Tibial artery (tissue), 4 donors: ENCODE data around the gene ATP2C1.

Source experiments
- DNase-seq, 2 donors: peaks; one replicate each; pipeline ENCODE4 v3.0.0-alpha.2; 2019
- H3K27ac ChIP-seq, 2 donors: fragments of 200-600 bp; sonication (generic) in 1 of 2; 1 replicate in 1 of 2; 2 replicates in 1 of 2; pipeline ENCODE4 v1.5.1; 2018 to 2019; ENCODE audit warnings: mild to moderate bottlenecking in 1 of 2
- H3K27me3 ChIP-seq, 2 donors: fragments of 200-600 bp; sonication (generic) in 1 of 2; one replicate each; pipeline versions ENCODE4 v1.5.1 to v1.6.0; 2016 to 2019
- H3K36me3 ChIP-seq, 3 donors: fragments of 200-600 bp; sonication (generic) in 2 of 3; one replicate each; pipeline ENCODE4 v1.5.1; 2016 to 2019; ENCODE audit warnings: mild to moderate bottlenecking in 2 of 3
- H3K4me1 ChIP-seq, 4 donors: fragments of 200-600 bp; sonication (generic) in 2 of 4; 1 replicate in 3 of 4; 2 replicates in 1 of 4; pipeline ENCODE4 v1.5.1; 2016 to 2019
- H3K4me3 ChIP-seq, 2 donors: fragments of 200-600 bp; sonication (generic) in 1 of 2; 1 replicate in 1 of 2; 2 replicates in 1 of 2; pipeline ENCODE4 v1.5.1; 2018 to 2019; ENCODE audit warnings: mild to moderate bottlenecking in 2 of 2
- H3K9me3 ChIP-seq, 3 donors: fragments of 200-600 bp; sonication (generic) in 1 of 3; one replicate each; pipeline ENCODE4 v1.5.1; 2016 to 2019
- intact Hi-C: fragments of 100-400 bp; cut with DNase I; formaldehyde crosslinking; loops from one replicate; pipeline ENCODE4 v1.15.0; 2023; ENCODE audit warnings: low total_unique reads
- TF ChIP-seq, protein P1 (sequence below), 2 experiments: fragments of 200-600 bp in 1 of 2; fragments of 450-650 bp in 1 of 2; IDR thresholded peaks; one replicate each; pipeline ENCODE4 v1.5.1; 2017 to 2019; ENCODE audit warnings: antibody characterized with exemption in 2 of 2, mild to moderate bottlenecking in 1 of 2, moderate library complexity in 1 of 2

Gene ATP2C1

GRCh38 chr3:130900959-130901358 lies 7.1 kb downstream of the ATP2C1 start:
- no peaks in the 10 kb centered on the region for H3K27me3 ChIP-seq
- no peaks in the 10 kb centered on the region for H3K9me3 ChIP-seq
- no peaks in the 10 kb centered on the region for H3K36me3 ChIP-seq
- no peak for DNase-seq
- TF ChIP-seq, protein P1, sequence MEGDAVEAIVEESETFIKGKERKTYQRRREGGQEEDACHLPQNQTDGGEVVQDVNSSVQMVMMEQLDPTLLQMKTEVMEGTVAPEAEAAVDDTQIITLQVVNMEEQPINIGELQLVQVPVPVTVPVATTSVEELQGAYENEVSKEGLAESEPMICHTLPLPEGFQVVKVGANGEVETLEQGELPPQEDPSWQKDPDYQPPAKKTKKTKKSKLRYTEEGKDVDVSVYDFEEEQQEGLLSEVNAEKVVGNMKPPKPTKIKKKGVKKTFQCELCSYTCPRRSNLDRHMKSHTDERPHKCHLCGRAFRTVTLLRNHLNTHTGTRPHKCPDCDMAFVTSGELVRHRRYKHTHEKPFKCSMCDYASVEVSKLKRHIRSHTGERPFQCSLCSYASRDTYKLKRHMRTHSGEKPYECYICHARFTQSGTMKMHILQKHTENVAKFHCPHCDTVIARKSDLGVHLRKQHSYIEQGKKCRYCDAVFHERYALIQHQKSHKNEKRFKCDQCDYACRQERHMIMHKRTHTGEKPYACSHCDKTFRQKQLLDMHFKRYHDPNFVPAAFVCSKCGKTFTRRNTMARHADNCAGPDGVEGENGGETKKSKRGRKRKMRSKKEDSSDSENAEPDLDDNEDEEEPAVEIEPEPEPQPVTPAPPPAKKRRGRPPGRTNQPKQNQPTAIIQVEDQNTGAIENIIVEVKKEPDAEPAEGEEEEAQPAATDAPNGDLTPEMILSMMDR (IDR thresholded peaks at IDR 0.05) = no peak
- H3K27ac ChIP-seq = no peak overlapping the region
- no peak overlapping the region for H3K4me3 ChIP-seq
- intact Hi-C loops = no loop called here
- H3K4me1 ChIP-seq = peaks cover 0 to 40% (median 14%) of the 10 kb centered on the region in 4 donors

DNA sequence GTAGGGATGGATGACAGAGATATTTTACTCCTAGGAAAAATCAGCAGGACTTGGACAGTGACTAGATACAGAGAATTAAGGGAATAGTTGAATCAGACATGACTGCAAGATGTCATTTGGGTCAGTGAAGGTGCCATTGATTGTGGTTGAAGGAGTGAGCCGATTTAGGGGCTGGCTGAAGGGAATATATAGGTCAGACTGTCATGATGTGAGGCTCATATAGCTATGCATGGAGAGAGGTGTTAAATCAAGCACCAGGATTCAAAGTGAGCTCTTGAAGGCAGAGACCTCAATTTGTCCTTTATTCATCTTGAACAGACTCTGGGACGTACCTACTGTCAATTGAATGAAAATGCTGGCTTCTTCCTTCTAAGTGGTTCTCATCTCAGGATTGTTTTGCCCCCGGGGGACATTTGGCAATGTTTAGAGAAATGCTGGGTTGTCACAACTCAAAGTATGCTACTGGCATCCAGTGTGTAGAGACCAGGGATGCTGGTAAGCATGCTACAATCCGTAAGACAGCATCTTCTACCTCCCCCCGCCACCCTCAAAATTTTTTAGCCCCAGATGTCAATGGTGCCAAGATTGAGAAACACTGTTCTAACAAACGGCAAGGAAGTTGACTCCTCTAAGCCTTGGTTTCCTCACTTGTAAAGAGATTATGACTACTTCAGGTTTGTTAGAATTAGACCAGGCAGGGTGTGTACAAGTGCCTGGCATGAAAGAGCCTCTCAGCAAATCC lies 7.8 kb downstream of the ATP2C1 start:
- Histone ChIP-seq H3K4me3 (no peak overlapping the region), H3K36me3 (no peaks in the 10 kb centered on the region), H3K27me3 (no peaks in the 10 kb centered on the region), H3K4me1 (peaks cover 0 to 42% (median 13%) of the 10 kb centered on the region in 4 donors), H3K9me3 (no peaks in the 10 kb centered on the region), H3K27ac (no peak overlapping the region)
- DNase-seq = no peak
- TF ChIP-seq, protein P1 (IDR thresholded peaks at IDR 0.05) = no peak
- intact Hi-C loops = no loop called here

DNA sequence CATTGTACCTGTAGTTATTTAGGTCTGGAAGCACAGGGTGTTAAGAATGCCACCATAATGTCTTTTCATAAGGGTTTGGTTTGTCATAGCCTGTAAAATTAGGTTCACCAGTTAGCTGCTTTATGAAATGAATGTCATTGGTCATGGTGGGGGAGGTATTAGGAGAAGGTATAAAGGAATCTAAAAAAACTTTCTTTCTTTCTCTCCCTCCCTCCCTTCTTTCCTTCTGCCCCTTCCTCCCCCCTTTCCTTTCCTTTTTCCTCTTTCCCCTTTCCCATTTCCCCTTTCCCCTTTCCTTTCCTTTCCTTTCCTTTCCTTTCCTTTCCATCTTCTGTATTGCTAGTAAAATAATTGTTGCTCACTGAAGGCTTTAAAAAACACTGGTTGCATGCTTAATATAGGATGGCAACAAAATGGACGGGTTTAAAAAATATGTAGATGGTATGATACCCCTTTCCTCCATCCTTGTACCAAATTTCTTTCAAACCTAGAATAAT lies 9.6 kb downstream of the ATP2C1 start:
- Histone ChIP-seq H3K27ac (no peak overlapping the region), H3K9me3 (no peaks in the 10 kb centered on the region), H3K4me1 (peaks cover 0 to 24% (median 11%) of the 10 kb centered on the region in 4 donors), H3K27me3 (no peaks in the 10 kb centered on the region), H3K36me3 (no peaks in the 10 kb centered on the region), H3K4me3 (no peak overlapping the region)
- intact Hi-C loops = no loop called here
- no peak for DNase-seq
- TF ChIP-seq, protein P1 (IDR thresholded peaks at IDR 0.05) = no peak

DNA sequence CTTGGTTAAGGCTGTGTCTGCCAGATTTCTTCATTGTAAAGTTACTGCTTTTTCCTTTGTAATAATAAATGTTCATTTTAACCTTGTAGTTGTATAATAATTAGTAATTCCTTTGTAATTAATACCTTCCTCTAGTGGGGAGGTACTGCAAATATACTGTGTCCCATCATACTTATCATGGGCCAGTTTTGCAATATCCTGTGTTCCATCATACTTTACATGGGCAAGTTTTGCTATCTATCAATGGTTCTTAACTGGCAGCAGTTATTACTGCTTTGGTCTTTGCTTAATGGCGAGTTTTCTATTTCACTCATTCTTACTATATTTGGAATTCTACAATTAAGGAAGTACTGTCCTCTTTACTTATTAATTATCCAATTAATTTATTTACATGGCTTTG lies 10.6 kb downstream of the ATP2C1 start:
- H3K27ac ChIP-seq = no peak overlapping the region
- H3K36me3 ChIP-seq = no peaks in the 10 kb centered on the region
- intact Hi-C loops = no loop called here
- H3K9me3 ChIP-seq = no peaks in the 10 kb centered on the region
- DNase-seq = no peak
- H3K27me3 ChIP-seq = no peaks in the 10 kb centered on the region
- TF ChIP-seq, protein P1 (IDR thresholded peaks at IDR 0.05) = no peak
- H3K4me3 ChIP-seq = no peak overlapping the region
- peaks cover 0 to 23% (median 10%) of the 10 kb centered on the region in 4 donors for H3K4me1 ChIP-seq

DNA sequence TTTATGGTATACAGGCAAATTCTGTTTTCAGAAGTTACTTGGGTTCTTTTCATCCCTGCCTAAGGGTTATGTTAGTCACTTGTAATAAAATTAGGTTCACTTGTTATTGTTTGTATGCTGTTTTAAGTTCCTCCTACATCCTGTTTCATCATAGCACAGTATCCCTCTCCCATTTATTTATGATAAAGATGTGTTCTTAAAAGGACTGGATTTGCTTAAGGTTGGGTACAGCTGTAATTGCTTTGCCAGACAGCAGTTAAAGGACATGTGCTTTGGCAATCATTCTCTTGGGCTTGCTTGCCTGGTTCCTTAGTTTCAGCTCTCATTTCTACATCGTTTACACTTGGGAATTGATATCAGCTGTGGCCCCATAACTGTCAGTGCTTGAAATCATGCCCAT lies 11.7 kb downstream of the ATP2C1 start:
- H3K27me3 ChIP-seq = no peaks in the 10 kb centered on the region
- H3K36me3 ChIP-seq = no peaks in the 10 kb centered on the region
- TF ChIP-seq, protein P1 (IDR thresholded peaks at IDR 0.05) = no peak
- no peak for DNase-seq
- intact Hi-C loops = no loop called here
- H3K4me1 ChIP-seq = peaks cover 0 to 23% (median 10%) of the 10 kb centered on the region in 4 donors
- no peak overlapping the region for H3K27ac ChIP-seq
- H3K4me3 ChIP-seq = no peak overlapping the region
- no peaks in the 10 kb centered on the region for H3K9me3 ChIP-seq
